GM19043 (cell line): ENCODE results near the gene PLXNB1.

ENCODE experiments used
- ATAC-seq: cut with Tn5 transposase; IDR thresholded peaks from one replicate; pipeline ENCODE4 v1.9.1; 2021; ENCODE audit warnings: low read depth; ENCODE audit not compliant: unreplicated experiment

PLXNB1 gene

DNA sequence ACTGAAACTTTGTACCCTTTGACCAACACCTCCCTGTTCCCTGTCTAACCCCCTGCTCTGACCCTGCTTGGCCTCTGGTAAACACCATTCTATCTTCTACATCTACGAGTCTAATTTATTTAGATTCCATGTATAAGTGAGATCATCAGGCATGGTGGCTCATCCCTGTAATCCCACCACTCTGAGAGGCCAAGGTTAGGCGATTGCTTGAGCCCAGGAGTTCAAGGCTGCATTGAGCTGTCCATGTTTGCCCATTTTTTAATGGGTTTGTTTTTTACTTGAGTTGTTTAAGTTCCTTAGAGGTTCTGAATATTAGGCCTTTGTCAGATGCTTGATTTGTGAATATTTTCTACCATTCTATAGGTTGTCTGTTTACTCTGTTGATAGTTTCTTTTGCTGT lies 40.9 kb downstream of the PLXNB1 start:
- no peak for ATAC-seq

DNA sequence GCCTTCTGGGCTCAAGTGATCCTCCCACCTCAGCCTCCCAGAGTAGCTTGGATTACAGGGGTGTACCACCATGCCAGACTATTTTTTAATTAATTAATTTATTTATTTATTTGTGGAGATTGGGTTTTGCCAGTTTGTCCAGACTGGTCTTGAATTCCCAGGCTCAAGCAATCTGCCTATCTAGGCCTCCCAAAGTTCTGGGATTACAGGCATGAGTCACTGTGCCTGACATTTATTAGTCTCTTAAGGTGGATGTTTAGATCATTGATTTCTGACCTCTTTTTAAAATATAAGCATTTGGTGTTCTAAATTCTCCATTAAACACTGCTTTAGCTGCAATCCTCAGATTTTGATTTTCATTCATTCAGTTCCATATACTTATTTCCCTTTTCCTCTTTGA lies 42.3 kb downstream of the PLXNB1 start:
- ATAC-seq, result no peak

DNA sequence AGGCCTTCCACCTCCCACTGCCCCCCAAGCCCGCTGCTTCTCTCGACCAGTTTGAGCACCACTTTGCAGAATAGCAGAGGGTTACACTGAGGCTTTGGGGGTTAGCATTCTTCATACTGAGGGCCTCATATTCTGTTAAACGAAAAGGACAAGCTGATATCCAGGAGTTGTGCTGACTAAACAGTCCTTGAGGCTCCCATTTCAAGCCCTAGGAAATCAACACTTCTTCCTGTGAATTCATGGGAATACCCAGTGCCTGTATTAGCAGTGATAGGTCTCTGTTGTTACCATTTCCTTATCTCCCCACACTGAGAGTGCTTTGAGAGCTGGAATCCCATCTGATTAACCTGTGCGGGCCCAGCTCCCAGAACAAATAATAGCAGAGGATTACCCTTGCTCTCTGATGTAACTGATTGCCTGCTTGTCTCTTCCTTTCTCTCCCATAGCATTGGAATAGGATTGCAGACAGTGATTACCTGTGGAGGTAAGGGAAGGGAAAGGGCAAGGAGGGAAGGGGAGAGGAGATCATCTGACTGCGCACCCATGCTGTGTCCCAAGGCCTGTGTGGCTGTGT lies 56.9 kb downstream of the PLXNB1 start:
- no peak for ATAC-seq

DNA sequence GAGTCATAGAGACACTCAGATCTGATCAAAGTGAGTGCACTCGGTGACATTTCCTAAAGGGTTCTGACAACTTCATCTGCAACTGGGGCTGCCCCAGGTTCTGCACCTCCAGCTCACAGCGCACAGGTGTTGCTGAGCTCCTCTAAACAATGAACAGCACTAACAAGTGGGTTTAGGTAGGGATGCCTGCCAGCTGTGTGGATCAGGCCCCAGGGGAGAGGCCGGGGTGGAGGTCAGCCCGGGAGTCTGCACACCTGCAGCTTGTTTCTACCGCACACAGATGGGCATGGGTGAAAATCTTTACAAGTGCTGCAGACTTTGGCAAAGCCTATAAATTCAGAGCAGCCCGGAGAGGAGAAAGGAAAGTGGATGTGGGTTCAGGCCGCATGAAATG lies 57.5 kb downstream of the PLXNB1 start:
- ATAC-seq, result no peak

DNA sequence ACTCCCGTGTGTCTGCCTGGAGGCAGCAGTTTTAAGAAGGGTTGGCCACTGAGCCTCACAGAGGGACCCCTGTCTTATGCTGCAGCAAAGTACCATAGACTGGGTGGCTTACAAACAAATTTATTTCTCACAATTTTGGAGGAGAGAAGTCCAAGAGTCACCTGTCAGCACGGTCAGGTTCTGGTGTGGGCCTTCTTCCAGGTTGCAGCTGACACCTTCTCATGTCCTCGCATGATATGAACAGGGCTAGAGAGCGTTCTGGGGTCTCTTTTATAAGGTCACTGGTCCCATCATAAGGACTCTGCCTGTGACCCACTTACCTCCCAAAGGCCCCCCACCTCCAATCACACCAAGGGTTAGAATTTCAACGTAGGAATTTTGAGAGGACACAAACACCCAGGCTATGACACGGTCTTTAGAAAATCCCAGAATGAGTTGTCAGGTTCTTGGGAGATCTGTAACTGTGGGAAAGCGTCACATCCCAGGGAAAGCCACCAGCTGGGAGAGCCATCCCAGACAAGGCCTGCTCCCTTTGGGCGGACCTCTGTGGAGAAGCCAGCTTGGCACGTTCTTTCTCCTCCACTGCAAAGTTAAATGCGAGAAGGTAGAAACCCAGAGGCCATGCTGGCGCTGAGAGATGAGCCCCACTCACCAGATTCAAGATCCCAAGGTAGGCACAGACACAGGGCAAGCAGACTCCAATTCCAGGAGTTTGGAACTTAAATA lies 58.1 kb downstream of the PLXNB1 start, which contains the start of gene FBXW12:
Gene FBXW12 (plus strand): TSS at position 569 of the 726 bp plus-strand sequence. CDS start 549 bp downstream, outside the sequence.
- no peak for ATAC-seq

DNA sequence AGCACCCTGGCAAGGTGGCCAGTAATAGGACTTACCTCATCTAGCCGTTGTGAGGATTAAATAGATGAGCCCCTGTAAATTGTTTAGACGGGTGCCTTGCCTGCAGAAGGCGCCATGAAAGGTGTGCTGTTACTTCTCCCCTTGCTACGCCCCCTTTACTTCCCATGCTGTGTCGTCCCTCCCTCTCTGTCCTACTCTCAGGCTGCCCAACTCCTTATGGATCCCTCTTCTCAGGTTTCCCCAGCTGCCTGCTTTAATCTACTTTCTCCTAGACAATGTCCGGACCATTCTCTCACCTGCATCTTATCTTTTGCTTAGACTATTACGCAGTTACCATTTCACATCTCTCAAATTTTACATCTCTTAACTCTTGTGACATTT lies 59.6 kb downstream of the PLXNB1 start:
- ATAC-seq, result no peak

DNA sequence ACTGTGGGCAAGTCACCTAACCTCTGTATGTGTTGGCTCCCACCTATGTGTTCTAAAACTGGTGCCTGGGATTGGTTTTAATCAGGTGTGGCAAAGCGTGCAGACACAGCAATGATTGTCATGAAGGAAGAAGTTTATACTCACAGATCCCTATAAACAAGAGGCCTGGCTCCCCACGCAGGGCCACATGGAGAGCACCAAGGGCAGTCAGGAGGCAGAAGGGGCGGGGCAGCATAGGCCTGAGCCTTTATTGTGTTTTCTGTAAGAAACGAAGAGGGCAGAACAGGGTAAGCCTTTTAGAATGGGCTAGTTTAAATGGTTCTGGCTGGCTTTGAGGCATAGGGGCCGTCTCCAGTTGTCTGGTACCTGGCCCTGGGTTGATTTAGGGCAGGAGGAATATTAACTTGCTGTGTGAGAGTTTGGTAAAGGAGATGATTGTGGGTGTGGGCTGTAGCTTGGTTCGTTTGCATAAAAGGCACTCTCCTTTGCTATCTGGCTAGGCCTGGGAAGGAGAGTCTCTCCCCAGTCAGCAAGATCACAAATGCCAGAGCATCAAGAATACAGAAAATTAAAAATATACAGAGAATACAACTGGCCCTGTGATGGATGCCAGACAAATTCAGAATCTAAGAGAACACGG lies 60.1 kb downstream of the PLXNB1 start:
- ATAC-seq, result no peak

DNA sequence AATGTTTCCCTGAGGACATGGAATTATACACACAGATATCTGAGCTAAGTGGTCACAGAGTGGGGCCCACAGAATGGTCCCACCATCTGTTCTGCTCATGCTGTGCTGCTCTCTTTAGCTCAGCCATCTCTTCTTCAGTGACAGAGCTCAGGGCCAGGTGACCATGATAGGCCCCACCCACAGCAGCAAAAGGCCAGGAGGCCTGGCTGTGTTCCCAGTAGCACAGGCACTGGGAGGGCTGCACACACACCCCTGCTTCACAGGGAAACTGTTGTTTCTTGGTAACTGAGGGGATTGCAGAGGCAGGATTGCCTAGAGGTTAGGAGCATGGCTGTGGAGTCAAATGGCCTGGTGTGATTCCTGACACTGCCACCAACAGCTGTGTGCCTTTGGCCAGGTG lies 62.7 kb downstream of the PLXNB1 start:
- no peak for ATAC-seq

DNA sequence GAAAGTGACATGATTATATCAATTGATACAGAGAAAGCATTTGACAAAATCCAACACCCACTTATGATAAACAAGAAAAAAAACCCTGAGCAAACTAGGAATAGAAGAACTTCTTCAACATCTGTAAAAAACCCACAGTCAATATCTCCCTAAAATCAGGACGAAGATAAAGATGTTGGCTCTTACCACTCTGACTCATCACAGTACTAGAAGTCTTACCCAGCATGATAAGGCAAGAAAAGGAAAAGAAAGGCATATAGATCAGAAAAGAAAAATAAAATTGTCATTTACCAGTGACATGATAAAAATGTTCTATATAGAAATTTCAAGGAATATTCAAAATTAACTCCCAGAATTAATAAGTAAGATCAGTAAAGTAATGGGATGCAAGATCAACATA lies 65.0 kb downstream of the PLXNB1 start:
- no peak for ATAC-seq

DNA sequence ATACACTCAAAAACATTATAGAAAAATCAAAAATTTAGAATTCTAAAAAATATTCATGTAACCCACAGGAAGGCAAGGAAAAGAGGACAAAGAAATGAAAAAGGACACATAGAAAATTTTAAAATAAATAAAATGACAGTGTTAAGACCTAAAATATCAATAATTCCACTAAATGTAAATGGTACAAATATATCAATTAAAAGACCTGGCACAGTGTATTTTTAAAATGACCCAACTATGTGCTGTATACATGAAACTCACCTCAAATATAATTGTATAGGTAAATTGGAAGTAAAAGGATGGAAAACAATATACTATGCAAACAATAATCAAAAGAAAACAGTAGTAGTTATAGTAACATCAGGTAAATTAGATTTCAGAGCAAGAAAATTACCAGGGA lies 68.0 kb downstream of the PLXNB1 start:
- ATAC-seq, result no peak

DNA sequence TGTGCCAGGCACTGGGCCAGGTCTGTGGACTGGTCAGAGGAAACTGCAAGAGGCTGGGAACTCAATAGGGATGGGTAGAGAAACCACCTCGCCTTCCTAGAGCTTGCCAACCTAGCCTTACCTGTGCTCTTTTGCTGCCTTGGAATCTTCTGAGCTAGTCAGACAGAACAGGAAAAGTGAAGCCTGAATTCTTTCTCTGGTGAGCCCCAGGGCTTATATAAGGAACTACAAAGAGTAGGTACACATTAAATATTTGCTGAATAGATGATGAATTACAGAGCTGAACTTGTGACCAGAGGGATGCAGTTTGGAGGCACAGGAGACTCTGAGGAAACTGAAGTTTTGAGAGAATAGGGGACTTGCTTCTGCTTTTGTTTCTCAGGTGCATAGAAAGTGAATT lies 73.5 kb downstream of the PLXNB1 start:
- no peak for ATAC-seq

DNA sequence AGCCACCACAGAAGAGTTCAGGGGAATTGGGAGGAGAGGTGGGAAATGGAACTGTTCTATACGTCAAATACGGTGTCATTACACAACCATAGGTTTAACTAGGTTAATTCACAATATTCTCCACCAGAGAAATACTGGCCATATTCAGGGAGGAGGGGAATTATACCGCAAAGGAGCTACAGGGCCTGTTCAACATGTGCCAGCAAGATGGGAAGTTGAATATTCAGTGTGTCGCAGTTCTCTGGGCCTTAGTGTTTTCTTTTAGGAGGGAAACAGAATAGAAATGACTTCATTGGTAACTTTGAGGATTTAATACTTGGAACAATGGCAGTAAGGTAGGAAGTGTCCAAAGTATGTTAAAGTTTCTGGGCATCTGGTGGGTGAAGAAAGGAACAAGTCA lies 75.9 kb downstream of the PLXNB1 start:
- no peak for ATAC-seq
